HG02973 (cell line): ENCODE results near the gene TPI1.

Experiments
- ATAC-seq: cut with Tn5 transposase; IDR thresholded peaks from one replicate; pipeline ENCODE4 v1.9.1; 2021; ENCODE audit warnings: moderate library complexity; ENCODE audit not compliant: unreplicated experiment

The TPI1 gene

DNA sequence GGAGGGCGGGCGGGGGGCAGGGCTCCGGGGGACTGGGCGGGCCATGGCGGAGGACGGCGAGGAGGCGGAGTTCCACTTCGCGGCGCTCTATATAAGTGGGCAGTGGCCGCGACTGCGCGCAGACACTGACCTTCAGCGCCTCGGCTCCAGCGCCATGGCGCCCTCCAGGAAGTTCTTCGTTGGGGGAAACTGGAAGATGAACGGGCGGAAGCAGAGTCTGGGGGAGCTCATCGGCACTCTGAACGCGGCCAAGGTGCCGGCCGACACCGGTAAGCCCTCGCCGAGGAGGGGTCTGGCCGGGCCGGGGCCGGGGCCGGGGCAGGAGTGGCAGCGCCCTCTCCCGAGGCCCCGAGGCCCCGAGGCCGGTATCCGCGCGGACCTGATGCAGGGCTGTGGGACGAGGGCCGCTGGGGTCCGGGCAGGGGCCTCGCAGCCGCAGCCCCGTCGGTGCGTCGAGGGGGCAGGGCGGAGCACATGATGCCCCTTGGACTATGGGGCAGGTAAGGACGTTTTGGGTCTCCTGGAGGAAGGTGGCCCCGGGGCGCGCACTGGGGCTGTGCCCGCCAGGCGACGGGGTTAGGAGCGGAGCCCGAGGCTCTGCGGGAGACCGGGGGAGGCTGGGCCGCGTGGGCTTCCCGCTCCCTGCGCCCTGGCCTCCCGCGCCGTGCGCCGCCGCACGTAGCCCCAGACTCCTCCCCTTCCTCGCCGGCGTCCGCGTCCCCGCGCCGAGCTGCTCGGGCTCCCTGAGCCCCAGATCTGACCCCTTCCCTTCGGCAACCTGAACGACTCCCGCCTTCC, at the start of gene TPI1:
TSS of gene TPI1 (plus strand) at position 119 of the 798 bp plus-strand sequence. CDS start at position 155, 36 bp downstream.
- ATAC-seq, result peak; percentile 41

GRCh38 chr12:6817662-6818157, 49.6 kb upstream of the TPI1 start:
- no peak for ATAC-seq

- ATAC-seq, result no peak
Observed at GRCh38 chr12:6818222-6818621, 49.1 kb upstream of the TPI1 start.

DNA sequence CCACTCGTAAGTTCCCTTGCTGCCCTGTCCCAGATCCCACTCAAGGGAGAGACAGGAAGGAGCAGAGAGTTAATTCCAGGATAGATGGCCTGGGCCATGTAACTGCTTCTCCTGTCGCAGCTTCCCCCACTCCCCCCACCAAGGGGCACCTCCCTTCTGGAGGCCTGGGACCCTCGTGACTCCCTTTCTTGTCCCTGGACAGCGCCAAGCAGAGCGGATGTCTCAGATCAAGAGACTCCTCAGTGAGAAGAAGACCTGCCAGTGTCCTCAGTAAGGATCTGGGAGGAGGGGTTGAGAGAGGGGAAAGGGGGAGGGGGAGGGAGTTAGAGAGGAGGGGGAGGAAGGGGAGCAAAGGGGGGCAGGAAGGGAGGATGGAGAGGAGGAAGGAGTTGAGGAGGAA, 48.7 kb upstream of the TPI1 start:
- no peak for ATAC-seq

DNA sequence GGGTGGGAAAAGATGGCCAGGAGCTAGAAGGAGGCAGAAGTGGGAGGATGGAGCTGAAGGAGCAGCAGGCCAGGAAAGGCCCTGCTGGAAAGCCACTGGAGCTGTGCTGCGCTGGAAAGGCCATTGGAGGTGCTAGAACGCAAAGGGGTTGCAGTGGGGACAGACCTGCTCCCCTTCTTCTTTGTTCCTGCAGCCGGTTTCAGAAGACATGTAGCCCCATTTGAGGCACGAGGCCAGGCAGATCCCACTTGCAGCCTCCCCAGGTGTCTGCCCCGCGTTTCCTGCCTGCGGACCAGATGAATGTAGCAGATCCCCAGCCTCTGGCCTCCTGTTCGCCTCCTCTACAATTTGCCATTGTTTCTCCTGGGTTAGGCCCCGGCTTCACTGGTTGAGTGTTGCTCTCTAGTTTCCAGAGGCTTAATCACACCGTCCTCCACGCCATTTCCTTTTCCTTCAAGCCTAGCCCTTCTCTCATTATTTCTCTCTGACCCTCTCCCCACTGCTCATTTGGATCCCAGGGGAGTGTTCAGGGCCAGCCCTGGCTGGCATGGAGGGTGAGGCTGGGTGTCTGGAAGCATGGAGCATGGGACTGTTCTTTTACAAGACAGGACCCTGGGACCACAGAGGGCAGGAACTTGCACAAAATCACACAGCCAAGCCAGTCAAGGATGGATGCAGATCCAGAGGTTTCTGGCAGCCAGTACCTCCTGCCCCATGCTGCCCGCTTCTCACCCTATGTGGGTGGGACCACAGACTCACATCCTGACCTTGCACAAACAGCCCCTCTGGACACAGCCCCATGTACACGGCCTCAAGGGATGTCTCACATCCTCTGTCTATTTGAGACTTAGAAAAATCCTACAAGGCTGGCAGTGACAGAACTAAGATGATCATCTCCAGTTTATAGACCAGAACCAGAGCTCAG, 48.0 kb upstream of the TPI1 start:
- ATAC-seq, result no peak

GRCh38 chr12:6820166-6820565, 47.2 kb upstream of the TPI1 start:
- ATAC-seq, result no peak

GRCh38 chr12:6821591-6822425, 45.5 kb upstream of the TPI1 start, which contains the start of gene GPR162:
Gene GPR162, plus strand, starts transcription at chr12:6821821. Its CDS starts 2,078 bp downstream, at chr12:6823899.
- ATAC-seq, result no peak

DNA sequence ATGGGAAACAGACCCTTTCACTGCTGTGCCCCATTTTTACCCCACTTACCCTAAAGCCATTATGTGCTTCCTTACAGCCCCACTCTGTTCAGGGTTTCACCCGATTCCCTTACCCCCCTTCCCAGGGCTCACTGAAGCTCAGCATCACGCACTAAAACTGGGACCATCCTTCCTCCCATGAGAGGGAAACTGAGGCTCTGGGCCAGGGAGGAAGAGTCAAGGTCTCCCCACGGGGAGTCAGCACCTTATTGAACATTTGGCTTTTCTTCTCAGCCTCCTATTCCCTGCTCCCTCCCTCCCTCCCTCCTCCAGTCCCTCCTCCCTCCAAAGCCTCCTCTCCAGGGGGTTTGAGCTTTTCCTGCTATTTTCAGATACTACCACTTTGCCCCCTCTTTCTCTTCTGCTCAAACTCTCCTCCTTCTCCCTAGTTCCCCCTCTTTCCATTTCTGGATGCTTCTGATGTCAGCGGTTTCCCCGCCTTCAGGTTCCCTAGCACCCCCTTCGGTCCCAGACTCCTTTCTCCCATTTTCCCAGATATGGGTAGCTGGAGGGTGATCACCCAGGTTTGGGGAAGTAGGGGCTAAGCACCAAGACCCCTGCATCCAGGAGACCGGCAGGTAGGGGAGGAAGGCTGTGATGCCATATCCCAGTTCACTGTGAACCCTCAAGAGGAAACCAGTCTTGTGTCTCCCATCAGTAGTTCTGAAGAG, 44.8 kb upstream of the TPI1 start:
- no peak for ATAC-seq

- no peak for ATAC-seq
Observed at GRCh38 chr12:6823182-6824084, 43.9 kb upstream of the TPI1 start.

- no peak for ATAC-seq
Observed at GRCh38 chr12:6824085-6824775, 43.1 kb upstream of the TPI1 start.

DNA sequence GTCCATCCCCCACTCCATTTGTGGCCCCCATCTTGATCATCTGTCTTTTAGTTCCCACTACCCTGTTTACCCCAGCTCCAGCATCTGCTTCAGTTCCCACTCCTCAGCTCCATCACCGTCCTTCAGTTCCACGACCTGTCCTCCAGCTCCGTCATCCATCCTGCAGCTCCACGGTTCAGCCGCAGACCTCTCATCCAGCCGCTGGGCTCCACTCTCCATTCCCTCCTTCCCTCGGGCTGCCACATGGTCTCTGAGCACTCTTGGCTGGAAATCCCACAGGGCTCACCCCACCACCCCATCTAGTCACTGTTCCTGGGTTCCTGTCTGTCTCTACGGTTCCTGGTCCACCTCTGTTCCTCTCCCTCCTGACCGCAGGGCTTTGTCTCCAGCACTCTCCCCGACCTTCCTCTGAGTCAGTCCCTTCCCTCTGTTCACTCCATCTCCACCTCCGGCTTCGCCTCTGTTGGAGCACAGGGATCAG, 42.4 kb upstream of the TPI1 start:
- ATAC-seq, result no peak

DNA sequence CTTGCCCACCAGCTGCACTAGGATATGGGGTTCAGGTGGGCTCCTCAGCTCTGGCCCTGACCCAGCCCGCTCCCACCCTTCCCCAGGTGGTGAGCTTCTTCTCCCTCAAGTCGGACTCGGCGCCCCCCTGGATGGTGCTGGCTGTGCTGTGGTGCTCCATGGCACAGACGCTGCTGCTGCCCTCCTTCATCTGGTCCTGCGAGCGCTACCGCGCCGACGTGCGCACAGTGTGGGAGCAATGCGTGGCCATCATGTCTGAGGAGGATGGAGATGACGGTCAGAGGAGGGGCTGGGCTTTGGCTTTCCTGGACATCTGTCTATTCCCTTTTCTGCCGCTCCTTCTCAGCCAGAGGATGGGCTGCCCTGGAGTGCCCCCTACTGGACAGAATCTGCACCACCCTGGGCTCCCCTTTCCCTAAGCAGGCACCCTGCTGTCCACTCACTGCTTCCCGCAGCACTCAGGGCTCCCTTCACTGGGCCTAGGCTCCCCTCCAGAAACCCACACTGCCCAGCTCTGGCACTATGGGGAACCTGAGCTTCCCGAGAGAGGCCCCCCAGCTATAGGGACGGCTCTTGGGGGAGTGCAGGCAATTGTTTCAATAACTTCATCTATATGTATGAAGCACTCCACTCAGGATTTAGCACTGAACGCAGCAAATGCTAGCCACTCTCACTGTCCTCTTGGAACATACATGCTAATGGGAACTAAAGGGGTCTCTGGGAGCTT, 41.8 kb upstream of the TPI1 start:
- no peak for ATAC-seq

DNA sequence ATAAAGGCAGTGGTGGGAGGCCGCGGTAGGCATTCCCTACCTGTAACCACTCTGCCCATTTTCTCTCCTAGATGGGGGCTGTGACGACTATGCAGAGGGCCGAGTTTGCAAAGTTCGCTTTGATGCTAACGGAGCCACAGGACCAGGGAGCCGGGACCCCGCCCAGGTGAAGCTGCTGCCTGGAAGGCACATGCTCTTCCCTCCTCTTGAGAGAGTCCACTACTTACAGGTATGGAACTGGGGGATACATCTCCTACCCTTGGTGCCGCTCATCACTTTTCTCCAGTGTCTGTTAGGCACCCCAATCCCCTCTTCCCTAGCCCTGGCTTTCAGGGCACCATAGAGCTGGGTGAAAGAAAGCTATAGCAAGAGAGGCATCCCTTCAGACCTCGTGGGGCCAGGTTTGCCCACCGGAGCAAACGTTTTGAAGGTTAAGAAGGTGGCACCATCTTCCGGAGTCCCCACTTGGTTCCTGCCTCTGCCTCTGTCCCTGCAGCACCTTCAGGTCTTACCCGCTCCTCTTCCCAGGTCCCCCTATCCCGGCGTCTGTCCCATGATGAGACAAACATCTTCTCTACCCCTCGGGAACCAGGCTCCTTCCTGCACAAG, 41.1 kb upstream of the TPI1 start:
- no peak for ATAC-seq

DNA sequence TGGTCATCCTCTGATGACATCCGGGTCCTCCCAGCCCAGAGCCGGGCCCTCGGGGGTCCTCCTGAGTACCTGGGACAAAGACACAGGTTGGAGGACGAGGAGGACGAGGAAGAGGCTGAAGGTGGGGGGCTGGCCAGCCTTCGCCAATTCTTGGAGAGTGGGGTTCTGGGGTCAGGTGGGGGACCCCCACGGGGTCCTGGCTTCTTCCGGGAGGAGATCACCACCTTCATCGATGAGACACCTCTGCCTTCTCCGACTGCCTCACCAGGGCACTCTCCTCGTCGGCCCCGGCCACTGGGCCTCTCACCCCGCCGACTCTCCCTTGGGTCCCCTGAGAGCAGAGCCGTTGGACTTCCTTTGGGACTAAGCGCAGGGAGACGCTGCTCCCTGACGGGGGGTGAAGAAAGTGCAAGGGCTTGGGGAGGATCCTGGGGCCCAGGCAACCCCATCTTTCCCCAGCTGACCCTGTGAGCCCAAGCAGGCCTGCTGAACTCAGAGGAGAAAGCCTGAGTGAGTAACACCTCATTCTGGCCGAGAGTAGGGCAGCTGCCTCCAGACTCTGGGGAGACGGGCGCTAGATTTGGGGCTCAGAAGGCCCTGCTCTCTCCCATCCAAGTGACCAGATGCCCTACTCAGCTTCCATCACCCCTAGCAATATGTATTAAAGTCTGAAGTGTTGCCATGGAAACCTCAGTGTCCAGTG, 40.4 kb upstream of the TPI1 start:
- ATAC-seq, result no peak

DNA sequence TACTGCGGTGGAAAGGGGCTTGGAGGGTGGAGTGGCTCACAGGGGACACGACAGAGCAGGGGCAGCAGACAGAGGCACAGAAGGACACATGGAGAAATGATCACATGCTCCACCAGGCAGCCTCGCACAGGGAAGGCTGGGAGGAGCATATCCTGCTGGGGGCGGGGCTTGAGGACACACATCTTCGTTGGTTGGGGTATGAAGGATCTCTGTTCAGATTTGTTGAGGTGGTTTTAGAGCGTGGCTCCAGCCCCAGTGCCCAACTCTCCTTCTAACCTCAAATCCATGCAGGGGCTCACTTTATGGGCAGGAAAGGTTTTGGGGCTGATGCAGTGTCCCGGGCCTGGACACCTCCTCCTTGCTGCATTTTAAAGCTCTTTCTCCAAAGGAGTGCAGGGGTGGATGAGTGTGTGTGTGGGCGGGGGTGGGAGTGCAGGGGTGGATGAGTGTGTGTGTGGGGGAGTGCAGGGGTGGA, 39.9 kb upstream of the TPI1 start:
- ATAC-seq, result no peak

- ATAC-seq, result no peak
Observed at GRCh38 chr12:6827982-6828780, 39.1 kb upstream of the TPI1 start, which contains the start of gene P3H3. Gene P3H3, plus strand, starts transcription at chr12:6828407. Its CDS starts 34 bp downstream, at chr12:6828441.
